Upper lobe of left lung (tissue), 6 donors: ENCODE measurements around the gene RPL22. TPM values are rescaled to one million over a fixed set of nuclear protein-coding genes. Genes with fewer than 3 reads are reported as not detected.

Experiments used
- ATAC-seq, 2 donors: fragments of 200-7000 bp; cut with Tn5 transposase; one replicate each; pipeline ENCODE4 v1.9.1; 2022; ENCODE audit warnings: mild to moderate bottlenecking in 2 of 2, moderate library complexity in 2 of 2; ENCODE audit not compliant: low FRiP score in 2 of 2
- DNase-seq, 2 donors: peaks; one replicate each; pipeline ENCODE4 v3.0.0-alpha.2; 2019 to 2020
- H3K27ac ChIP-seq, 4 donors: fragments of 200-600 bp; sonication (generic); one replicate each; pipeline ENCODE4 v1.5.1; 2016 to 2019
- H3K27me3 ChIP-seq, 4 donors: fragments of 200-600 bp; sonication (generic); one replicate each; pipeline ENCODE4 v1.5.1; 2017 to 2019
- H3K36me3 ChIP-seq, 4 donors: fragments of 200-600 bp; sonication (generic); one replicate each; pipeline ENCODE4 v1.5.1; 2016 to 2019
- H3K4me1 ChIP-seq, 4 donors: fragments of 200-600 bp; sonication (generic); one replicate each; pipeline ENCODE4 v1.5.1; 2018 to 2019
- H3K4me3 ChIP-seq, 4 donors: fragments of 200-600 bp; sonication (generic); one replicate each; pipeline ENCODE4 v1.5.1; 2017 to 2019; ENCODE audit warnings: mild to moderate bottlenecking in 2 of 4, moderate library complexity in 1 of 4
- H3K9me3 ChIP-seq, 4 donors: fragments of 200-600 bp; sonication (generic); one replicate each; pipeline ENCODE4 v1.5.1; 2018 to 2019
- EP300 ChIP-seq, 4 donors: sonication (generic); formaldehyde crosslinking; IDR thresholded peaks; one replicate each; pipeline ENCODE4 v1.5.1; 2017; ENCODE audit warnings: antibody characterized with exemption in 4 of 4, control low read depth in 2 of 4
- POLR2A ChIP-seq, 4 donors: fragments of 450-650 bp; IDR thresholded peaks; one replicate each; pipeline ENCODE4 v1.5.1; 2016 to 2017; ENCODE audit warnings: antibody characterized with exemption in 4 of 4, mild to moderate bottlenecking in 2 of 4
- POLR2AphosphoS5 ChIP-seq, 2 donors: sonication (generic); formaldehyde crosslinking; IDR thresholded peaks; one replicate each; pipeline ENCODE4 v1.5.1; 2017; ENCODE audit warnings: antibody characterized with exemption in 2 of 2
- WGBS, 2 donors: methylation state at CpG; one replicate each; pipeline ENCODE4 v1.1.5; 2017 to 2018; 5-methylcytosine and 5-hydroxymethylcytosine counted together
- total RNA-seq, 6 donors: library from RNA; depleted of rRNA in 4 of 6; stranded (reverse); fragments of >200 nt in 4 of 6; gene quantifications; one replicate each; pipeline versions ENCODE4 v1.1.0 to v1.2.1, GENCODE V29; 2016 to 2021
- TF ChIP-seq, protein P1 (sequence below), 6 experiments: fragments of 450-650 bp in 4 of 6; fragments of 200-600 bp in 2 of 6; sonication (generic) in 2 of 6; IDR thresholded peaks; one replicate each; pipeline ENCODE4 v1.5.1; 2016 to 2019; ENCODE audit warnings: antibody characterized with exemption in 6 of 6
- donor health status: DM: no; HTN: no; CAD: no; lungs with moderate emphysema.
- donor health status: DM: no; HTN: yes; CAD: no; lungs with severe emphysema.

The RPL22 gene
- total RNA-seq, 6 donors from 2014 or later = 88.2 to 288 (median 180) TPM

DNA sequence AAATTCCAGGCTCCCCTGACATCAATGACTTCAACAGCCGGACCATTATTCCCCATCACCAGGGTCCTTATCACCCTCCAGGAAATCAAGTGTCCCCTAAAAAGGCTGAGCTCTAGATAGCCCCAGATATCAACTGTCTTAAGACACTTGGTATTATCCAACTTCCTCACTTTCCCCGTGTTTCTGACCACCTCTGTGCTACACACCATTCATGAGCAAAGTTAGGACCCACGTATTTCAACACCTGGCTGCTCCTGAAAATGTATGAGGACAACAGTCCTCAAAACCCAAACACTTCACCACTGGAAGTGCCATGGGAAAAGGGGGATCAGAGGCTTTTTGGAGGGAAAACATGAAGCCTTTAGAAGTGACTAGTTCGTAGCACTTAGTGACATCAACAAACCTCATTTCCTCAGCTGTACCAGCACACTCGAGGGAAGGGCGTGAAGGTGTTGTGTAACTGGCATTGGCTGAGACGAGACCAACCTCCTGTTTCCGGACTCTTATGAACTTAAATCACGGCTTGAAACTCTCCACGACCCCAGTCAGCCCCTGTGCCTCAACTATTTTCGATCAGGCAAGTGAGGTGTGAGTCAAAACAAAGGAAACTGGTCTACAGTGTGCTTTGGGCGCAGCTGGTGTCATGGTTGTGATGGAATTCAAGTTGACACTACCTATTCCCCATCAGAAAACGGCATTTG is 15.2 kb downstream of the RPL22 start:
- Histone ChIP-seq H3K27ac (no peak overlapping the region), H3K27me3 (peaks cover 0 to 18% (median 9%) of the 10 kb centered on the region in 4 donors), H3K9me3 (no peaks in the 10 kb centered on the region), H3K4me3 (no peak overlapping the region), H3K36me3 (peaks cover 0 to 39% (median 23%) of the 10 kb centered on the region in 4 donors), H3K4me1 (peaks cover 8 to 35% (median 11%) of the 10 kb centered on the region in 4 donors)
- WGBS, 2 donors = 57 to 75% methylated on average over 13 of the region's 13 CpGs
- ATAC-seq (no peak), DNase-seq (no peak)
- TF ChIP-seq POLR2AphosphoS5 (IDR thresholded peaks at IDR 0.05) (no peak), POLR2A (IDR thresholded peaks at IDR 0.05) (no peak), EP300 (IDR thresholded peaks at IDR 0.05) (no peak)
- TF ChIP-seq, protein P1, sequence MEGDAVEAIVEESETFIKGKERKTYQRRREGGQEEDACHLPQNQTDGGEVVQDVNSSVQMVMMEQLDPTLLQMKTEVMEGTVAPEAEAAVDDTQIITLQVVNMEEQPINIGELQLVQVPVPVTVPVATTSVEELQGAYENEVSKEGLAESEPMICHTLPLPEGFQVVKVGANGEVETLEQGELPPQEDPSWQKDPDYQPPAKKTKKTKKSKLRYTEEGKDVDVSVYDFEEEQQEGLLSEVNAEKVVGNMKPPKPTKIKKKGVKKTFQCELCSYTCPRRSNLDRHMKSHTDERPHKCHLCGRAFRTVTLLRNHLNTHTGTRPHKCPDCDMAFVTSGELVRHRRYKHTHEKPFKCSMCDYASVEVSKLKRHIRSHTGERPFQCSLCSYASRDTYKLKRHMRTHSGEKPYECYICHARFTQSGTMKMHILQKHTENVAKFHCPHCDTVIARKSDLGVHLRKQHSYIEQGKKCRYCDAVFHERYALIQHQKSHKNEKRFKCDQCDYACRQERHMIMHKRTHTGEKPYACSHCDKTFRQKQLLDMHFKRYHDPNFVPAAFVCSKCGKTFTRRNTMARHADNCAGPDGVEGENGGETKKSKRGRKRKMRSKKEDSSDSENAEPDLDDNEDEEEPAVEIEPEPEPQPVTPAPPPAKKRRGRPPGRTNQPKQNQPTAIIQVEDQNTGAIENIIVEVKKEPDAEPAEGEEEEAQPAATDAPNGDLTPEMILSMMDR (IDR thresholded peaks at IDR 0.05) = no peak

DNA sequence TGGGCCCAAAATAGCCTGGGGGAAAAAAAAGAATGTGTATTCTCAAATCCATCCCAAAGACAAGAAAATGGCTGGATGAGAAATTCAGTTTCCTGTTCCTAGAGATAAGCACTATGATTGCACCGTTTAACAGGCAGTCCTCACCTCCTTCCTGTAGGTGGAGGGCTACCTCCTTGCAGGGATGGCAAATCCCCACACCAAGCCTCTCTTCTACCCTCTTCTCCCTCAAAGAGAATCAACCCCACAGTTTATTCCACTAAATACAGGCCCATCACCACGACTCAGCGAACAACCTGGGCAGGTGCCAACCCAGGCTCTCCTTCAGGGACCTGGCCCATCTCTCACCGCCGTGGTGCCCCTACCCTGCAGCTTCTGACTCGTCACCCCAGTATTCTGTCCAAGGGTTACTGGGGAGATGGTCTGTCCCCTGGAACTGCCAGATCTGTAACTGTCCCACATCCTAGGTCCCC is 15.8 kb downstream of the RPL22 start:
- DNase-seq = no peak
- TF ChIP-seq POLR2AphosphoS5 (IDR thresholded peaks at IDR 0.05) (no peak), EP300 (IDR thresholded peaks at IDR 0.05) (no peak), POLR2A (IDR thresholded peaks at IDR 0.05) (no peak)
- TF ChIP-seq, protein P1 (IDR thresholded peaks at IDR 0.05) = no peak
- Histone ChIP-seq H3K4me1 (peaks cover 15 to 42% (median 17%) of the 10 kb centered on the region in 4 donors), H3K4me3 (no peak overlapping the region), H3K9me3 (no peaks in the 10 kb centered on the region), H3K27ac (no peak overlapping the region), H3K36me3 (peaks cover 0 to 32% (median 17%) of the 10 kb centered on the region in 4 donors), H3K27me3 (peaks cover 0 to 25% (median 14%) of the 10 kb centered on the region in 4 donors)
- ATAC-seq = no peak
- WGBS, 2 donors = 54 to 69% methylated on average over 6 of the region's 6 CpGs

DNA sequence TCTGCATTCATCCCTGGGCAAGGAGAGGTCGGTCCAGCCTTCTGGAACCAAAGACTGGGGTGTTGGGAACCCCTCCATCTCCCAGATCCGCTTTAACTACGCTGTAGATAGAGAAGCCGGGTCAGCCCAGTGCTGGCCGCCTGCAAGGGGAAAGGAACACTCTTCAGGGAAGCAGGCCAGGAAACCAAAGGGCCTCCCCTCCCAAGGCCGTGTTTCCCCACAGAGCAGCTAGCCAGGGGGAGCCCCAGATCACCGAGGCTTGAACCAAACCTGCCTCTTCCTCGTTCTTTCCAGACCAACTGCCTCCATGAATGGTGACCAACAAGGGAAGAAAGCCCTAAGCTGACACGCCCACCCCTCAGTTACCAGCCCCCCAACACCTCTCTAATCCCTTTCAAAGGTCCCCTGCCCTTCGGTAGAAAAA is 18.0 kb downstream of the RPL22 start:
- H3K4me1 ChIP-seq = peaks cover 15 to 45% (median 18%) of the 10 kb centered on the region in 4 donors
- H3K36me3 ChIP-seq = peaks cover 0 to 13% (median 6%) of the 10 kb centered on the region in 4 donors
- ATAC-seq (no peak), DNase-seq (no peak)
- no peak overlapping the region for H3K4me3 ChIP-seq
- H3K27me3 ChIP-seq = peaks cover 0 to 35% (median 21%) of the 10 kb centered on the region in 4 donors
- no peak overlapping the region for H3K27ac ChIP-seq
- no peaks in the 10 kb centered on the region for H3K9me3 ChIP-seq
- 14 to 19% methylated on average over 8 to 10 of the region's 10 CpGs for WGBS, 2 donors
- no peak for TF ChIP-seq POLR2AphosphoS5 (IDR thresholded peaks at IDR 0.05)
- no peak for TF ChIP-seq EP300 (IDR thresholded peaks at IDR 0.05)
- TF ChIP-seq, protein P1 (IDR thresholded peaks at IDR 0.05) = no peak
- TF ChIP-seq POLR2A (IDR thresholded peaks at IDR 0.05) = no peak

DNA sequence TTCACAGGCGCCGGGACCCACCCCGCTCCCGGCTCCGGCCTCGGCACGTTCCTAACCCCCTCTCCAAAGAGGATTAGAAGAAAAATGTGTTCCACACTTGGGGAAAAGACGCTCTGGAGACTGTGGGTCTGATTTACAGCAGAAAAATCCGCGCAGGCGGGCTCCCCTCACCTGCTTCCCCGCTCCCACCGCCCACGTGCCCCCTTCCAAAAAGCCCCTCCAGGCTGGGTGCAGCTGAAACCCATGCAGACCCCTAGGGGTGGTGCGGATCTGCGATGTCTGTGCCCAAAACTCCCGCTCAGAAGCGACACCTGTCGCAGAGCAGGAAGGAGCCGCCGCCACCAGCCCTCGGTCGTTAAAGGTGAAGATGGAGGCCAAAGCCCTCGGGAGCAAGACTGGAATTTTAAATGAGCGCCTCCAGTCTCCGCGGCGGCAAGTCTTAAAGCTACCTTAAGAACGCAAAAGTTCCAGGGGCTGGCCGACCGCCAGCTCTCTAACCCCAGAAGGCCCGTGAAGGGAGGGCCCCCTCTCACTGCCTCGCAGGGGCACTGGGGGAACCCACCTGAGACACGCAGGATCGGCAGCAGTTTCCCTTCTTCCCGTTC is 18.6 kb downstream of the RPL22 start:
- peaks cover 15 to 44% (median 18%) of the 10 kb centered on the region in 4 donors for H3K4me1 ChIP-seq

More for the DNA sequence above, 18.6 kb downstream of the RPL22 start:
- H3K27me3 ChIP-seq = peaks cover 0 to 35% (median 21%) of the 10 kb centered on the region in 4 donors
- WGBS, 2 donors = 6 to 7% methylated on average over 22 to 31 of the region's 36 CpGs
- no peak for TF ChIP-seq EP300 (IDR thresholded peaks at IDR 0.05)
- TF ChIP-seq POLR2AphosphoS5 (IDR thresholded peaks at IDR 0.05) = no peak
- TF ChIP-seq, protein P1 (IDR thresholded peaks at IDR 0.05) = no peak
- TF ChIP-seq POLR2A (IDR thresholded peaks at IDR 0.05) = no peak
- no peaks in the 10 kb centered on the region for H3K9me3 ChIP-seq
- ATAC-seq (no peak), DNase-seq (no peak)
- peak overlapping the region in 1 of 4 donors; percentile 29 for H3K4me3 ChIP-seq
- no peak overlapping the region for H3K27ac ChIP-seq
- peaks cover 0 to 10% (median 5%) of the 10 kb centered on the region in 4 donors for H3K36me3 ChIP-seq
